OCI-M2 (cell line): ENCODE data around the gene ECE1.

Source experiments
- DNase-seq: peaks from one replicate; lab custom pipeline; 2025; ENCODE audit not compliant: unreplicated experiment; lab: John Stamatoyannopoulos, UW

ECE1 gene

GRCh38 chr1:21269461-21270085, 20.7 kb downstream of the ECE1 start:
- no peak for DNase-seq

- DNase-seq = no peak
Measured at GRCh38 chr1:21268281-21269239, 21.7 kb downstream of the ECE1 start.

GRCh38 chr1:21267191-21268077, 22.8 kb downstream of the ECE1 start:
- no peak for DNase-seq

DNA sequence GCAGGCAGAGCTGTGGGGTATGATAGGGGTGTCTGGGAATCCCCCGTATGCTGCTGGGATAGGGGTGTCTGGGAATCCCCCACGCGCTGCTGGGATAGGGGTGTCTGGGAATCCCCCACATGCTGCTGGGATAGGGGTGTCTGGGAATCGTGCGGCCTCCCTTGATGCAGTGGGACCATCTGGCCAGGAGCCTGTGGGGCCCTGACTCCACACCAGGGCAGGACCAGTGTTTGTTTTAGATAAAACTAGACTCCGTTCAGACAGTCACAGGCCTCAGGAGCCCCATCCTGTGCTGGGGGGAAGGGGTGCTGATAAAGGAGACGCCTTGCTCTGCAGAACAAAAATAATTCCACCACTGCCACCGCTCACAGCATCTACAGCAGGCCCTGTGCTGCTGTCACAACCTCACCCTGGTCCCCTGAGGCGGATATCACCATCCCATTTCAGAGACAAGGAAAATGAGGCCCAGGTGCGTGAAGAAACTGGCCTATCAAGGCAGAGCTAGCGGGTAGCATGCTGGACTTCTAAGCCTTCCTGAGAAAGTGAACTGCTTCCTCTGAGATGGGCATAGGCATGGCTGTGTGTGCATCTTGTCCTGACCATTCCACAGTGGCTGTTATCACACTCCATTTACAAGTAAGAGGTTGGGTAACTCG, 24.0 kb downstream of the ECE1 start:
- DNase-seq = no peak

DNA sequence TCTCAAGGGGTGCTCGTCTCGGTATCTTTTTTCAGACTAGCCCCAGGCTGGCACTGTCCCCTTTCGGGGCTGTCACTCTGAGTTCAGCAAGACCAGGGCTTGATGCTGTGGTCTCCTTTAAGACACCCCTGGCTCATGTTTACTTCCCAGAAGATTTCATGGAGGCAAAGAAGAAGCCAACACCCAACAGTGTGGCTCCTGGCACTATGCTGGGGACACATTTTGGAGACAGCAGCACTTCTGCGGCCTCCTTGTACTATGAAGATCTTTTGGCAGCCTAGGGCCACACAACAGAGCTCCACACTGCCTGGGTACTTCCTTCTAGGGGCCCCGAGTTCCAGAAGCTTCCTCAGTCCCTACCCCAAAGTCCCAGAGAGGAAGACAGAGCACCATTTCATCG, 24.6 kb downstream of the ECE1 start:
- no peak for DNase-seq

- DNase-seq = no peak
Measured at GRCh38 chr1:21264898-21265297, 25.4 kb downstream of the ECE1 start.

- DNase-seq = no peak
Measured at GRCh38 chr1:21263653-21264225, 26.5 kb downstream of the ECE1 start.

DNA sequence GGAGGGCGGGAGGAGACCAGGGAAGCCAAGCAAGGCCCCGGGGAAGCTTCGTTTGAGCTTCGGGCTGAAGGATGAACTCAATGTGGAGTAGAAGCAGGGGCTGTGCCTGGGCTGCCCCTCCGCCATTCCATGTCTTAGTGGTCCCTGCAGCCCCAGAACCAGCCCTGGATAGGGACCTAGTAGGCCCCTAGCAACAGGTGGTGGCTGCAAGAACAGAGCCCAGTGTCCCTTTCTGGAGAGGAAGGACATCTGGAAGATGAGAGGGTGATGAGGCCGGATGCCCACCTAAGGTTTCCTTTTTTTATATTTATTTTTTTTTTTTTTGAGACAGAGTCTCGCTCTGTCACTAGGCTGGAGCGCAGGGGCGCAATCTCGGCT, 27.2 kb downstream of the ECE1 start:
- no peak for DNase-seq

GRCh38 chr1:21262293-21263051, 27.8 kb downstream of the ECE1 start:
- DNase-seq = no peak

DNA sequence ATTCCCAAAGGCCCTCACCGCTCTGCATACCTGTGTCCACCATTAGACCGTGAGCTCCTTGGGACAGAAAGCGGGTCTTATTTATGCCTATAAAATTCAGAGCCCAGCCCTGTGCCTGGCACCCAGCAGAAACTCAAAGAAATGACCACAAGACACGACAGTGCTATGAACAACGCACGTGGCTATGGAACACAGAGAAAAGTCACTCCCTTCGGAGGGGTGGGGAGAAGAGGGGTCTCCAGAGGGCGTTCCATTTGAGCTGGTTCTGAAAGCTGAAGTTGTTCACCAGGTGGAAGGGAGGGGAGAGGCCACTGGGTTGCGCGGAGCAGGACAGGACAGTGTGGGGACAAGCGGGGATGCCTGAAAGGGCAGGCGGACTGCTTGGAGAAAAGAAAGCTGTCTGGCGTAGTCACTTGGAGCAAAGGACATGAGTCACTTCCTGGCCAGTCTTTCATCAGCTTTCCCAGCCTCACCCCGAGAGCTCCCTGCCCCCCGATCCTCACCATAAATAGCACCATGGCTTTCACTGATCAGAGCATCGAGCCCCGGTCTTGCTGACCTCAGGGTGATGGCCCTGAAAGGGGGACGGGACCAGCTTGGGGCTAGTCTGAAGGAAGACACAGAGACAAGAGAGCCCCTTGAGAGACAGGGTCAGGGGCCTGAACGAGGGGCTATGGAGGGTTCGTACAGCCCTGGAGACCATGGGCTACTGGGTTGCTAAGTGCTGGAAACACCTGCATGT, 28.5 kb downstream of the ECE1 start:
- no peak for DNase-seq

- DNase-seq = no peak
Measured at GRCh38 chr1:21260405-21261125, 29.7 kb downstream of the ECE1 start.

GRCh38 chr1:21259316-21260076, 30.8 kb downstream of the ECE1 start:
- no peak for DNase-seq

DNA sequence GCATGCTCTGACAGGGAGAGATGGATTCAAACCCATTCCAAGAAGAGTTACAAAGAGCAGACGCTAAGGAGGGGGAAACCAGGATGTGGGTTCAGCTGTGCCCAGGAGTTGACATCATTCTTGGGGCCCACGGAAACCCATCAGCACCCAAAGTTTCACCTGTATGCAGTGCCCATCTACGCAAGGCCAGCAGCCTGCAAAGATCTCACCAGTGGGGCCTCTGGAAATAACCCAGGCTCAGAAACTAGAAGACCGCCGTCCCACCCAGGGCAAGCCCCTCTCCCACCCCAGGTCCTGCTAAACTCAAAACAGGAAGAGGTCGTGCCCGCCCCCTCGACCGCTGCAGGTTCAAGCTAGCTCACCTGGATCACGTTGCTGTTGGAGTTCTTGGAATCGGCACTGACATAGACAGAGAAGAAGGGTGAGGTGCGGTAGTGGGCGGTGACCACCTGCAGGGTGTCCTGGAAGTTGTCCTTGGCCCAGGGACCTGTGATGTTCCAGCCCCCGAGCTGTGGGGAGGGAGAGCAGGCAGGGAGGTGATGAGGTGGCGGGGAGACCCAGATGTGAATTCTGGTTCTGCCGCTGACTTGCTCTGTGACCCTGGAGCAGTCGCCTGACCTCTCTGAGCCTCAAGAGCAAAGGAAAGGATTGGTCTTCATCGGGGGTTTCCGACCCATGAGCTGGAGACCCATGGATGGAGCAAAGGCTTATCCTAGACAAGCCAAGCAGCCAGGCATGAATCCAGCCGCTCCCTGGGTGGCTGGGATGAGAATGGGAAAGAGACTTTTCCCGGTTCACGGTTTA, 31.7 kb downstream of the ECE1 start:
- DNase-seq = no peak

DNA sequence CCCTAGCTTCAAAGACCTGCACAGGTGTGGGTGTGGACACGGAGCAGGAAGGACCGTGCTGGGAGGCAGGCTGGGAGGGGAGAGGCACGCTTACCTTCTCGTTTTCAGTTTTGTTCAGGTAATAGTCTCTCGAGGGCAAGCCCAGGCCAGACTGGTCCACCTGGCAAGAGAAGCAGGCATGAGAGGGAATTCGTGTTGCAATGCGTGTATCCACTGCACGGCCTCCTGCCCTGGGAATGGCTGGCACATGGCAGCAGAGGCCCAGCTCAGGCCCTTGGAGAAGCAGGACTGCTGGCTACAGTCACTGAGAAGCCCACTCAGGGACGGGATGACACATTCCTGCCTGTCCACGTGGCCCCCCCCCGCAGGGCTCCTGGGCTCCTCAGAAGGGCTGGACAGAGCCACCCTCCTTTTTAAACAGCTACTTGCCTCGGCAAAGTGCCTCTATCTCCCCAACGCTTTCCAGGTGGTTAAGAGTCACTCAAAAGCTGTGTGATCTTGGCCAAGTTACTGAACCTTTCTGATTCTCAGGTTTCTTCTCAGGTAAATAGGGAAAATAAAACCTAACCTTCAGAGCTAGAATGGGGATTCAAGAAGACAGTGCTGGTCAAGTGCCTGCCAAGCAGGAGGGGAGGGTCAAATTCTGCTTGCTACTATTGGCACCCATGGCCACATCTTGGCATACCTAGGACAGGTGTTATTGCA, 32.7 kb downstream of the ECE1 start:
- DNase-seq = no peak

DNA sequence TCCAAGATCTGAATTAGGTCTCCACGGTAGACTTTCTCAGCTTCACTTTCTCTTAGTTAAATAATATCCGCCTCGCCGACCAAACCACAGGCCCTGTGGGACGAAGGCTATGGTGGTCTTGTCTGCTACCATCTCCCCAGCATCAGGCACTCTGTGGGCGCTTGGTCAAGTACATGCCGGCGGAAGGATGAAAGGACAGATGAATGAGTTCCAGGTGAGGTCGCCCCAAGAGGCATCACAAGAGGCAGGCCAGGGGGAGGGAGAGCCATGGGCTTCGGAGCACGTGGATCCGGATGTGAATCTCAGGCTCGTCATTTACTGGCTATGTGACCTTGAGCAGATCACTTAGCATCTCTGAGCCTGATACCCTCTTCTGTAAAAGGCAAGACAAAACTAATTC, 33.5 kb downstream of the ECE1 start:
- DNase-seq = no peak

GRCh38 chr1:21255943-21256320, 34.3 kb downstream of the ECE1 start:
- DNase-seq = no peak
